ENCODE data around the gene ZZZ3.
A peak's percentile ranks its signal among the peaks of the same experiment; 100 is the strongest.
"Not testable (repeated sequence)": the region's sequence is repeated elsewhere in the genome, so short reads cannot be mapped to it uniquely, and the experiment has no call there.

ZZZ3 gene

GRCh38 chr1:77668924-77669449, 13.5 kb downstream of the ZZZ3 start:
- DNase-seq, result no peak

GRCh38 chr1:77664939-77665516, 17.4 kb downstream of the ZZZ3 start:
- DNase-seq, result peak; percentile 59

- DNase-seq, result no peak
Measured at GRCh38 chr1:77661696-77662095, 20.8 kb downstream of the ZZZ3 start.

GRCh38 chr1:77659879-77660593, 22.4 kb downstream of the ZZZ3 start:
- no peak for DNase-seq

- no peak for DNase-seq
Measured at GRCh38 chr1:77658271-77658670, 24.2 kb downstream of the ZZZ3 start.

- DNase-seq, result peak; percentile 99
Measured at GRCh38 chr1:77655431-77655974, 27.0 kb downstream of the ZZZ3 start.

- no peak for DNase-seq
Measured at GRCh38 chr1:77652970-77653516, 29.4 kb downstream of the ZZZ3 start.

GRCh38 chr1:77652268-77652667, 30.2 kb downstream of the ZZZ3 start:
- no peak for DNase-seq

- no peak for DNase-seq
Measured at GRCh38 chr1:77649127-77649526, 33.3 kb downstream of the ZZZ3 start.

- DNase-seq, result not testable (repeated sequence)
Measured at GRCh38 chr1:77646224-77646623, 36.2 kb downstream of the ZZZ3 start.

- no peak for DNase-seq
Measured at GRCh38 chr1:77643456-77643855, 39.0 kb downstream of the ZZZ3 start.

- DNase-seq, result no peak
Measured at GRCh38 chr1:77642941-77643340, 39.5 kb downstream of the ZZZ3 start.

GRCh38 chr1:77642196-77642595, 40.3 kb downstream of the ZZZ3 start:
- no peak for DNase-seq

GRCh38 chr1:77639557-77640069, 42.8 kb downstream of the ZZZ3 start:
- DNase-seq, result no peak

- DNase-seq, result no peak
Measured at GRCh38 chr1:77639056-77639455, 43.4 kb downstream of the ZZZ3 start.

GRCh38 chr1:77636864-77637263, 45.6 kb downstream of the ZZZ3 start:
- peak; percentile 15 for DNase-seq

Data from NCI-H82 (cell line).